HCT116 (cell line): Measurements from ENCODE around the gene TTLL11. TPM values are rescaled to one million over a fixed set of nuclear protein-coding genes. Genes with fewer than 3 reads are reported as not detected.

Source experiments
- ATAC-seq: fragments of 200-7000 bp; cut with Tn5 transposase; 2 replicates; pipeline ENCODE4 v1.9.1; 2020; ENCODE audit warnings: mild to moderate bottlenecking, moderate library complexity
- BruUV-seq: library from RNA; stranded (reverse); fragments of 400-500 nt; replicated peaks from 2 replicates; lab custom pipeline; 2021; lab: Mats Ljungman, UMichigan
- CTCF ChIA-PET: fragments of 300-600 bp; sonication (Branson Sonifier 250); formaldehyde crosslinking; loops from one replicate; lab custom pipeline; 2021; ENCODE audit warnings: antibody characterized with exemption; lab: Charles Lee
- POLR2A ChIA-PET: fragments of 300-600, 350-600 bp; sonication (Branson Sonifier 250); formaldehyde crosslinking; loops from one replicate; lab custom pipeline; 2021; ENCODE audit warnings: antibody characterized with exemption; lab: Charles Lee
- RAD21 ChIA-PET, 2 experiments: fragments of 300-600 bp; sonication (Branson Sonifier 250); formaldehyde crosslinking; loops; one replicate each; lab custom pipeline; 2023; ENCODE audit warnings: low total read pairs in 2 of 2; ENCODE audit not compliant: uncharacterized antibody in 2 of 2, unreplicated experiment in 2 of 2, low non-redundant PET in 1 of 2; lab: Charles Lee
- DNase-seq: peaks from one replicate; pipeline ENCODE4 v3.0.0-alpha.2; 2010; ENCODE audit warnings: low read depth, low spot score
- H2AFZ ChIP-seq: fragments of 200-600 bp; shearing (Covaris generic), sonication (generic); 2 replicates; pipeline ENCODE4 v1.6.1; 2017; ENCODE audit warnings: low read depth, mixed run types, mixed read lengths, antibody characterized with exemption, low read length; ENCODE audit not compliant: poor library complexity, severe bottlenecking
- H3K27ac ChIP-seq: 2 replicates; pipeline ENCODE4 v1.5.1; 2012; ENCODE audit warnings: low read depth, low read length
- H3K27me3 ChIP-seq: fragments of 200-600 bp; sonication (generic); 2 replicates; pipeline ENCODE4 v1.6.1; 2016; ENCODE audit warnings: mixed run types, low read length, mixed read lengths; ENCODE audit not compliant: insufficient read depth
- H3K36me3 ChIP-seq, 2 experiments: fragments of 200-500 bp in 1 of 2; fragments of 200-600 bp in 1 of 2; sonication (Bioruptor generic) in 1 of 2; sonication (generic) in 1 of 2; 2 replicates each; pipeline versions ENCODE4 v1.5.1 to v1.6.1; 2014 to 2016; ENCODE audit warnings: low read length in 2 of 2, inconsistent platforms in 1 of 2, mixed read lengths in 1 of 2, mixed run types in 1 of 2; ENCODE audit not compliant: insufficient read depth in 2 of 2, control insufficient read depth in 1 of 2
- H3K4me1 ChIP-seq, 2 experiments: fragments of 200-600 bp in 1 of 2; sonication (generic) in 1 of 2; 2 replicates each; pipeline versions ENCODE4 v1.5.1 to v1.6.1; 2012 to 2017; ENCODE audit warnings: low read length in 2 of 2, inconsistent platforms in 1 of 2, mild to moderate bottlenecking in 1 of 2, mixed read lengths in 1 of 2, mixed run types in 1 of 2, moderate library complexity in 1 of 2; ENCODE audit not compliant: insufficient read depth in 2 of 2, control insufficient read depth in 1 of 2
- H3K4me2 ChIP-seq: fragments of 200-600 bp; sonication (generic); 2 replicates; pipeline ENCODE4 v1.6.1; 2017; ENCODE audit warnings: mixed run types, low read length, mixed read lengths
- H3K4me3 ChIP-seq, 2 experiments: fragments of 200-600 bp in 1 of 2; sonication (generic) in 1 of 2; replicated peaks in 1 of 2; 2 replicates each; pipeline ENCODE4 v1.5.1; 2011 to 2016; ENCODE audit warnings: low read length in 2 of 2, control low read depth in 1 of 2, low read depth in 1 of 2, mild to moderate bottlenecking in 1 of 2, mixed read lengths in 1 of 2, mixed run types in 1 of 2
- H3K79me2 ChIP-seq: fragments of 200-600 bp; sonication (generic); 2 replicates; pipeline ENCODE4 v1.6.1; 2017; ENCODE audit warnings: mild to moderate bottlenecking, mixed run types, low read length, moderate library complexity, mixed read lengths; ENCODE audit not compliant: insufficient read depth
- H3K9ac ChIP-seq: fragments of 200-600 bp; sonication (generic); 2 replicates; pipeline ENCODE4 v1.6.1; 2016; ENCODE audit warnings: low read length, mixed read lengths
- H3K9me2 ChIP-seq: fragments of 200-600 bp; sonication (generic), shearing (Covaris generic); 2 replicates; pipeline ENCODE4 v1.6.1; 2017; ENCODE audit warnings: mixed run types, mild to moderate bottlenecking, moderate library complexity; ENCODE audit not compliant: insufficient read depth
- H3K9me3 ChIP-seq, 2 experiments: fragments of 200-500 bp in 1 of 2; fragments of 200-600 bp in 1 of 2; sonication (Bioruptor generic) in 1 of 2; sonication (generic) in 1 of 2; 2 replicates each; pipeline ENCODE4 v1.6.1; 2014 to 2017; ENCODE audit warnings: low read length in 2 of 2, mixed read lengths in 2 of 2, inconsistent platforms in 1 of 2, low read depth in 1 of 2, mild to moderate bottlenecking in 1 of 2, mixed run types in 1 of 2, moderate library complexity in 1 of 2; ENCODE audit not compliant: control insufficient read depth in 1 of 2, insufficient read depth in 1 of 2
- H4K20me1 ChIP-seq: fragments of 200-600 bp; sonication (generic), shearing (Covaris generic); 2 replicates; pipeline ENCODE4 v1.6.1; 2017; ENCODE audit warnings: mixed run types, mild to moderate bottlenecking, moderate library complexity; ENCODE audit not compliant: insufficient read depth
- CBX3 ChIP-seq: IDR thresholded peaks from 2 replicates; pipeline ENCODE4 v1.6.1; 2012; ENCODE audit warnings: low read depth
- CEBPB ChIP-seq: IDR thresholded peaks from 2 replicates; pipeline ENCODE4 v1.6.1; 2012; ENCODE audit warnings: low read depth
- ELF1 ChIP-seq: IDR thresholded peaks from 2 replicates; pipeline ENCODE4 v1.6.1; 2012; ENCODE audit warnings: low read depth, borderline replicate concordance
- EZH2 ChIP-seq: fragments of 200-600 bp; sonication (generic); IDR thresholded peaks from 2 replicates; pipeline ENCODE4 v1.6.1; 2017; ENCODE audit warnings: antibody characterized with exemption, mixed run types
- FOSL1 ChIP-seq: IDR thresholded peaks from 2 replicates; pipeline ENCODE4 v1.6.1; 2012; ENCODE audit warnings: low read depth
- JUND ChIP-seq: IDR thresholded peaks from 2 replicates; pipeline ENCODE4 v1.6.1; 2012
- RAD21 ChIP-seq: IDR thresholded peaks from 2 replicates; pipeline ENCODE4 v1.6.1; 2012; ENCODE audit warnings: low read depth, mild to moderate bottlenecking
- SRF ChIP-seq: IDR thresholded peaks from 2 replicates; pipeline ENCODE4 v1.6.1; 2012; ENCODE audit warnings: low read depth
- YY1 ChIP-seq: IDR thresholded peaks from 2 replicates; pipeline ENCODE4 v1.6.1; 2011; ENCODE audit warnings: low read length, low read depth, moderate library complexity, mild to moderate bottlenecking; ENCODE audit not compliant: insufficient replicate concordance; ENCODE audit errors: extremely low read depth
- ZFX ChIP-seq: fragments of 450-650 bp; IDR thresholded peaks from 2 replicates; pipeline ENCODE4 v1.6.1; 2017
- ZNF274 ChIP-seq: fragments of 200-500 bp; sonication (Bioruptor generic); IDR thresholded peaks from 2 replicates; pipeline ENCODE4 v1.6.1; 2014; ENCODE audit warnings: mild to moderate bottlenecking, low read depth, low read length, inconsistent platforms
- intact Hi-C: fragments of 100-400 bp; cut with micrococcal nuclease; formaldehyde crosslinking; loops from 2 replicates; pipeline ENCODE4 v1.10.0; 2022
- total RNA-seq: library from RNA; stranded (reverse); gene quantifications from one replicate; pipeline ENCODE4 v1.2.1, GENCODE V29; 2021; ENCODE audit not compliant: unreplicated experiment
- TF ChIP-seq, protein P1 (sequence below): IDR thresholded peaks from 2 replicates; pipeline ENCODE4 v1.6.1; 2012
- TF ChIP-seq, protein P2 (sequence below), 3 experiments: fragments of 200-600 bp in 1 of 3; sonication (generic) in 1 of 3; IDR thresholded peaks in 2 of 3; conservative IDR thresholded peaks in 1 of 3; 2 replicates each; pipeline ENCODE4 v1.5.1; 2012 to 2017; ENCODE audit warnings: low read depth in 2 of 3, low read length in 2 of 3, antibody characterized with exemption in 1 of 3, borderline replicate concordance in 1 of 3, control low read depth in 1 of 3, mild to moderate bottlenecking in 1 of 3, mixed read lengths in 1 of 3, mixed run types in 1 of 3, moderate library complexity in 1 of 3; ENCODE audit not compliant: insufficient read depth in 1 of 3
- TF ChIP-seq, protein P3 (sequence below): IDR thresholded peaks from 2 replicates; pipeline ENCODE4 v1.6.1; 2012
- TF ChIP-seq, protein P4 (sequence below): IDR thresholded peaks from 2 replicates; pipeline ENCODE4 v1.6.1; 2012; ENCODE audit warnings: low read depth

TTLL11 gene
- total RNA-seq, 1 experiment from 2014 or later = 2.2 TPM

DNA sequence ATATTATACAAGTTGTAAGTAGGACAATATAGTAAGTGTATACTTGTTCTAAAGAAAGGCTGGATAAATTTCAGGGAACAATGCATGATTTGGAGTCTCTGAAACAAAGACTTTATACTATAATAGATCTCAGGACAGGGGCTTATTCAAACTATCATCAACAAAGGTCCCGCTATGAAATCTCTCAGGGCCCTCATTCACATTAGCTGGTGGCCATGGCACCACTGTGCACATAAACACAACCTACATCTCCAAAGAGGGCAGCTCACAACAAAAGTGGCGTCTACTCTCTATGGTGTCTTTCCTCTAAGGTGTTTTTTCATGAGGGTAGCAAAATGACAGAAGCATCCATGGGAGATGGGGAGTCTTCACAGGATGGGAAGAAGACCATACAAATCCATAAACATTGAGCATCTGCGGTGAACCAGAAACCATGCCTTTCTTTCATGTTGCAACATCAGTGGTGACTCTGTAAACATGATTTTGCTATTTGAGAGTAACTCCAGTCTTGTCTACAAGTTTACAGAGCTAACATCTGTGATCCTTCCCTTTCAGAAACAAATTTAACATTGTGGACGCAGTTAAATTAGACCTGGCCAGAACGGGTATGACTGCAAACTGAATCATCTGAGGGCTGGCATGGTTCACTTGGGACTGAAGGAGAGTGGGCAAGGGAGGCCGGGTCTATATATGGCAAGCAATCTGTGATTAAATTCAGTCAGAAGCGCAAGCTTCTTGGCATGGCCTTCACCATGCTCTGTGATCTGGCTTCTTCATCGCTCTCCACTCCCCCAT lies 5.5 kb downstream of the TTLL11 start:
- RAD21 ChIA-PET = no interaction called here

DNA sequence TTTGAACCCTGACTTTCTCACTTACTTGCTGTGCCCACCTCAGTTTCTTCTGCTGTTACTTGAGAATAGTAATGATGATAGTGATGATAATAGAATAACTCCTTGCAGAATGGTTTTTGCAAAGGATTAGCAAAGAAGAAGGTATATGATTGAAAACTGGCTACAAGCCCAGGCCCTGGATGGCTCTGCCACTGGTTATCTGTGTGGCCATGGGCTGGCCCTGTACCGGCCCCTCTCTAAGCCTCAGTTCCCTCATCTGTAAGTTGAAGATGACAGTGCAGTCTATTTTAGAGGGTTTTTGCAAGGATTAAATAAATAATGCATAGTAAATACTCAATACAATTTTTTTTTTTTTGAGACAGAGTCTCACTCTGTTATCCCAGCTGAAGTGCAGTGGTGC lies 6.2 kb downstream of the TTLL11 start:
- BruUV-seq = no TSS peak
- DNase-seq = no peak
- RAD21 ChIA-PET = no interaction called here

More for the DNA sequence above, 5.5 kb downstream of the TTLL11 start:
- BruUV-seq = no TSS peak
- H3K9me3 ChIP-seq = no peaks in the 10 kb centered on the region
- H3K9ac ChIP-seq = no peak overlapping the region
- H3K9me2 ChIP-seq = no peaks in the 10 kb centered on the region
- peaks cover 5 to 10% of the 10 kb centered on the region in 2 experiments; a peak in 3 of 4 replicates for H3K4me1 ChIP-seq
- intact Hi-C loops = no loop called here
- no peak for TF ChIP-seq ELF1
- ChIA-PET POLR2A (no interaction called here), CTCF (interaction anchor here (2.0 kb wide), 1 partner anchor 11 kb away, joined by 9 read pairs; no protein-coding TSS in a partner anchor)
- no peaks in the 10 kb centered on the region; the same call in 1 of the 2 replicates for H3K79me2 ChIP-seq
- no peak for ATAC-seq
- no peak for DNase-seq
- H3K27ac ChIP-seq = no peak overlapping the region
- H3K36me3 ChIP-seq = no peaks in the 10 kb centered on the region
- H2AFZ ChIP-seq = no peak overlapping the region
- H4K20me1 ChIP-seq = no peaks in the 10 kb centered on the region
- H3K4me2 ChIP-seq = no peak overlapping the region
- H3K4me3 ChIP-seq = no peak overlapping the region
- no peaks in the 10 kb centered on the region for H3K27me3 ChIP-seq

More for the DNA sequence above, 6.2 kb downstream of the TTLL11 start:
- Histone ChIP-seq H3K4me2 (no peak overlapping the region), H3K9me2 (no peaks in the 10 kb centered on the region), H3K4me1 (peaks cover 2 to 4% of the 10 kb centered on the region in 2 experiments; a peak in 3 of 4 replicates), H3K9me3 (no peaks in the 10 kb centered on the region), H3K9ac (no peak overlapping the region), H3K36me3 (no peaks in the 10 kb centered on the region), H2AFZ (no peak overlapping the region), H3K4me3 (no peak overlapping the region), H3K27ac (no peak overlapping the region), H3K27me3 (no peaks in the 10 kb centered on the region), H3K79me2 (no peaks in the 10 kb centered on the region), H4K20me1 (no peaks in the 10 kb centered on the region)
- ChIA-PET CTCF (no interaction called here), POLR2A (no interaction called here)
- intact Hi-C loops = no loop called here
- no peak for ATAC-seq
- TF ChIP-seq SRF (no peak), JUND (no peak), ZNF274 (no peak), FOSL1 (no peak), ZFX (no peak), EZH2 (no peak), CEBPB (no peak), YY1 (no peak), CBX3 (no peak), RAD21 (no peak)
- TF ChIP-seq, protein P1, sequence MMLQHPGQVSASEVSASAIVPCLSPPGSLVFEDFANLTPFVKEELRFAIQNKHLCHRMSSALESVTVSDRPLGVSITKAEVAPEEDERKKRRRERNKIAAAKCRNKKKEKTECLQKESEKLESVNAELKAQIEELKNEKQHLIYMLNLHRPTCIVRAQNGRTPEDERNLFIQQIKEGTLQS = no peak
- TF ChIP-seq, protein P2, sequence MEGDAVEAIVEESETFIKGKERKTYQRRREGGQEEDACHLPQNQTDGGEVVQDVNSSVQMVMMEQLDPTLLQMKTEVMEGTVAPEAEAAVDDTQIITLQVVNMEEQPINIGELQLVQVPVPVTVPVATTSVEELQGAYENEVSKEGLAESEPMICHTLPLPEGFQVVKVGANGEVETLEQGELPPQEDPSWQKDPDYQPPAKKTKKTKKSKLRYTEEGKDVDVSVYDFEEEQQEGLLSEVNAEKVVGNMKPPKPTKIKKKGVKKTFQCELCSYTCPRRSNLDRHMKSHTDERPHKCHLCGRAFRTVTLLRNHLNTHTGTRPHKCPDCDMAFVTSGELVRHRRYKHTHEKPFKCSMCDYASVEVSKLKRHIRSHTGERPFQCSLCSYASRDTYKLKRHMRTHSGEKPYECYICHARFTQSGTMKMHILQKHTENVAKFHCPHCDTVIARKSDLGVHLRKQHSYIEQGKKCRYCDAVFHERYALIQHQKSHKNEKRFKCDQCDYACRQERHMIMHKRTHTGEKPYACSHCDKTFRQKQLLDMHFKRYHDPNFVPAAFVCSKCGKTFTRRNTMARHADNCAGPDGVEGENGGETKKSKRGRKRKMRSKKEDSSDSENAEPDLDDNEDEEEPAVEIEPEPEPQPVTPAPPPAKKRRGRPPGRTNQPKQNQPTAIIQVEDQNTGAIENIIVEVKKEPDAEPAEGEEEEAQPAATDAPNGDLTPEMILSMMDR (IDR thresholded peaks at IDR 0.05 in 2 of 3, conservative IDR thresholded peaks at IDR 0.05 in 1 of 3; ENCODE audit: borderline replicate concordance in 1 of 3, insufficient read depth in 1 of 3, low read depth in 2 of 3, low read length in 2 of 3) = no peak
- TF ChIP-seq, protein P3, sequence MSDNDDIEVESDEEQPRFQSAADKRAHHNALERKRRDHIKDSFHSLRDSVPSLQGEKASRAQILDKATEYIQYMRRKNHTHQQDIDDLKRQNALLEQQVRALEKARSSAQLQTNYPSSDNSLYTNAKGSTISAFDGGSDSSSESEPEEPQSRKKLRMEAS = no peak
- TF ChIP-seq, protein P4, sequence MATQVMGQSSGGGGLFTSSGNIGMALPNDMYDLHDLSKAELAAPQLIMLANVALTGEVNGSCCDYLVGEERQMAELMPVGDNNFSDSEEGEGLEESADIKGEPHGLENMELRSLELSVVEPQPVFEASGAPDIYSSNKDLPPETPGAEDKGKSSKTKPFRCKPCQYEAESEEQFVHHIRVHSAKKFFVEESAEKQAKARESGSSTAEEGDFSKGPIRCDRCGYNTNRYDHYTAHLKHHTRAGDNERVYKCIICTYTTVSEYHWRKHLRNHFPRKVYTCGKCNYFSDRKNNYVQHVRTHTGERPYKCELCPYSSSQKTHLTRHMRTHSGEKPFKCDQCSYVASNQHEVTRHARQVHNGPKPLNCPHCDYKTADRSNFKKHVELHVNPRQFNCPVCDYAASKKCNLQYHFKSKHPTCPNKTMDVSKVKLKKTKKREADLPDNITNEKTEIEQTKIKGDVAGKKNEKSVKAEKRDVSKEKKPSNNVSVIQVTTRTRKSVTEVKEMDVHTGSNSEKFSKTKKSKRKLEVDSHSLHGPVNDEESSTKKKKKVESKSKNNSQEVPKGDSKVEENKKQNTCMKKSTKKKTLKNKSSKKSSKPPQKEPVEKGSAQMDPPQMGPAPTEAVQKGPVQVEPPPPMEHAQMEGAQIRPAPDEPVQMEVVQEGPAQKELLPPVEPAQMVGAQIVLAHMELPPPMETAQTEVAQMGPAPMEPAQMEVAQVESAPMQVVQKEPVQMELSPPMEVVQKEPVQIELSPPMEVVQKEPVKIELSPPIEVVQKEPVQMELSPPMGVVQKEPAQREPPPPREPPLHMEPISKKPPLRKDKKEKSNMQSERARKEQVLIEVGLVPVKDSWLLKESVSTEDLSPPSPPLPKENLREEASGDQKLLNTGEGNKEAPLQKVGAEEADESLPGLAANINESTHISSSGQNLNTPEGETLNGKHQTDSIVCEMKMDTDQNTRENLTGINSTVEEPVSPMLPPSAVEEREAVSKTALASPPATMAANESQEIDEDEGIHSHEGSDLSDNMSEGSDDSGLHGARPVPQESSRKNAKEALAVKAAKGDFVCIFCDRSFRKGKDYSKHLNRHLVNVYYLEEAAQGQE = no peak
